MM.1S (cell line): ENCODE measurements around the gene BCAS4.

Experiments used
- CTCF ChIP-seq: fragments of 300-600 bp; sonication (generic); IDR thresholded peaks from 2 replicates; pipeline ENCODE4 v1.5.1; 2016; ENCODE audit warnings: antibody characterized with exemption, low read length, mixed read lengths
- EZH2 ChIP-seq: fragments of 300-600 bp; sonication (generic); optimal IDR thresholded peaks from 2 replicates; pipeline ENCODE3; 2017; ENCODE audit warnings: low read depth, mild to moderate bottlenecking, antibody characterized with exemption, low read length, mixed read lengths

- no peak for TF ChIP-seq CTCF
- TF ChIP-seq EZH2: no peak
Observed at GRCh38 chr20:50898475-50898874, 103.6 kb downstream of the BCAS4 start.
